Renal pelvis (tissue), 4 donors: ENCODE data around the gene TRPV4. TPM values are rescaled to one million over a fixed set of nuclear protein-coding genes. Genes with fewer than 3 reads are reported as not detected.

Experiments used
- DNase-seq: peaks from one replicate; pipeline ENCODE4 v3.0.0-alpha.2; 2013
- polyA plus RNA-seq, 3 donors: library from polyadenylated mRNA; unstranded; fragments of 120-200 nt; gene quantifications; one replicate each; pipeline ENCODE4 v1.2.1, GENCODE V29; 2013; ENCODE audit not compliant: insufficient read length in 3 of 3

The TRPV4 gene
- polyA plus RNA-seq, 3 donors = 14.7 to 21.7 (median 19.2) TPM

DNA sequence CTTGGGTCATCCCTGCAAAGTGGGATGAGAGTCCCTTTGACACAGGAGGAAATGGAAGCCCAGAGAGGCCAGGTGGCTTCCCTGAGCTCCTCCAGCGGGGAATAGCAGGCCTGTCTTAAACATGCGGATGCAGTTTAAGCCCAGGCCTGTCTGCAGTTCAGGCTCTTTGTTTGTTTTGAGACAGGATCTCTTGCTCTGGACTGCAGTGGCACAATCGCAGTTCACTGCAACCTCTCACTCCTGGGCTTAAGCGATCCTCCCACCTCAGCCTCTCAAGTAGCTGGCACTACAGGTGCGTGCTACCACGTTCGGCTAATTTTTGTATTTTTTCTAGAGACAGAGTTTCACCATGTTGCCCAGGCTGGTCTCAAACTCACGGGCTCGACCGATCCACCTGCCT lies 3.5 kb downstream of the TRPV4 start:
- DNase-seq = no peak

- DNase-seq = no peak
These were observed 4.3 kb downstream of the TRPV4 start for GRCh38 chr12:109828754-109829511.

DNA sequence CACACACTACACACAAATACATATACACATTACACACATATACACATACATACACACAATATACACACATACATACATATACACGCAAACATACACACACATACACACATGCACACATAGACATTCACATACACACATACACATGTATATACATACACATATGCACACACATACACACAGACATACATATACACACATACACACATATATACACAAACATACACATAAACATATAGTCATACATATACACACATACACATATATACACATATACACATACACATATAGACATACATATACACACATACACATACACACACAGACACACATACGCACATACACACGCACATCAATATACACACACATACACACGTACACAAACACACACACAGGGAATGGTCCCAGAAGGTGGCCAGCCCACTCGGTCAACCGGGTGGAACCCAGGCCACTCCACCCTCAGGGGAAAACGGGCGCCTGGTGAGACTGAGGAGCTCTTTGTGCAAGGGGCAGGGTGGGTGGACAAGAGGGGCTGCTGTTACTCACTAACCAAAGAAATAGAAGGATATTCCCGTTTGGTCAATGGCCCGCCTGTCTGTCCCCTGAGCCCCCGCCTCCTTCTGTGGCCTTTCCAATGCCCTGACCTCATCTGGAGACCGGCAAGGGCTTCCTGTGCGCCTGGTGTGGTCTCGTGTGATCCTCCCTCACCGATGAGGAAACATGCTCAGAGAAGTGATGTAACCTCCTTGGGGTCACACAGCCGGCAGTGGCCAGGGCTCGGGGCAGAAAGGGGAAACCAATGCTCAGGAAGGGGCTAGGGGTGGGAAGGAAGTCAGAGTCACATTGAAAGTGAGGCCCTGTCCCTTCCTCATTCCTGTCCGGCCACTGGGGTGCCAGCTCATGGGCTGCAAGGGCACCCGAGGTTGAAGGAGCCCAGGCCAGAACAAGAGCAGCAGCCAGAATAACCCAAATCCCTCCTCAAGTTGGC lies 5.3 kb downstream of the TRPV4 start:
- no peak for DNase-seq

DNA sequence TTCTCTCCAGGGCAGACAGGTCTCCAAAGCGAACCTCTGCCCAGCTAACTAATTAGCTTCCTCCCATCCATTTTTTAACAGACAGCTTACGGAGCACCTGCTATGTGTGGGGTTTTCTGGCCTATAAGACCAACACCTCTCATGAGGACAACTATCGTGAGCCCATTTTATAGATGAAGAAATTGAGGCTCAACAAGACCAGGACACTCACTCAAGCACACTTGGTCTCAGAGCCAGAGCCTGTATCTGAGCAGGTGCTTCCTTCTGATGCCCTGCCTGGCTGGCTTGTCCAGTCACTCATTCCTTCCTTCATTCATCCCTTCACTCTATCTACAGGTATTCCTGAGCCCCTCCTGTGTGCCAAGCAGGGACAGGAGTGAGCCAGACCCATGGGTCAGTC lies 6.1 kb downstream of the TRPV4 start:
- no peak for DNase-seq

GRCh38 chr12:109824731-109825130 lies 8.5 kb downstream of the TRPV4 start:
- DNase-seq = no peak

DNA sequence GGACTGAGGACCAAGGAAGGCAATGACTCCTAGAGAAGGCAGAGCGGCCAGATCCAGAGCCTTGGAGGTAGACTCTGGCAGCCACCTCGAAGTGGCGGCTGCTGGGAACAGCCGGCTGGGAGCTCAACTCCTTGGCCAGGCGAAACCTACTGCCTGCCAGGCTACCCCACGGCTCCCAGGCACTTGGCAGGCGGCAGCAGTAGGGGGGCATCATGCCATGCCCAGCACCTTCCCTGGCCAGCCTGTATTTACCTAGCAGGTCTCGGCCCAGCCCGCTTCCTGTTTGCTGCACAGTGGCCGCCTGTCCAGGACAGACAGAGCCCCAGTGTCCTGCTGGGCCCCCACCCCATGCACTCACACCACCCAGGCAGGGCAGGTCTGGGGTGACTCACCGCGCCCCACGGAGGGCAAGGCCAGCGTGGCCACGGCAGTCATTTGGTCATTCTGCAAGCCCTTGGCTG lies 10.2 kb downstream of the TRPV4 start:
- no peak for DNase-seq

DNA sequence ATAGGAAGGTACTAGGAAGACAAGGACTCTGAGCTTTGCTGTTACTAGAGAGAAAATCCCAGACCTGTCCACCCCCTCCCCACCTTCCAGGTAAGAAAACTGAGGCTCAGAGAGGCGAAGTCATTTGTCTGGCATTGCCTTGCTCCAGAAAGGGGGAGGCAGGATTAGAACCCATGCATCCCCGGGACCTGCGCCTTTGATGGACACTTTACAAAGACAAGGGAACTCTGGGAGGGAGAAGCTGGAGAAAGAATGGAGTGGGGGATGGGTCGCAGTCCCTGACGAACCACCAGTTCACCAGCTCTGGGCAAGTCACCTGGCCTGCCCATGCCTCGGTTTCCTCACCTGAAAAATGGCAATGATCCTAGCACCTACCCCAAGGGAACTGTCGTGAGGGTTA lies 10.8 kb downstream of the TRPV4 start:
- no peak for DNase-seq

DNA sequence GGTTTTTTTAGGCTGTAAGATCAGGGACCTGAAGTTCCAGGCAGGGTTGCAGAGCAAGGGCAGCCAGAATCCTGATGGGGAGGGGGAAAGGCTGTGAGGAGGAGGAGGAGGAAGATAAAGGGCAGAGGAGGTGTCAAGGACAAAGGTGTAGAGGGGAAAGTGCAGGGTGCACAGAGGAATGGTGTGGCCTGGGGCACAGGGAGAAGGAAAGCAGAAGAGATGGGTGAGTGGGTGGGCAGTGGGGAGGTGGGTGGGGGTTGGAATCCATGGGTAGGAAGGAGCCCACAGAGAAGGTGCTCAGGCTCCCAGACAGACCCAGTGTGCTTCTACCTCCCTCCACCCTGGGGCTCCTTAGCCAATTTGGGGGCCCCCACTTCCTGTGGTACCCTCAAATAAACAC lies 11.2 kb downstream of the TRPV4 start:
- DNase-seq = no peak

GRCh38 chr12:109820816-109821381 lies 12.3 kb downstream of the TRPV4 start:
- DNase-seq = no peak

- no peak for DNase-seq
These were observed 14.2 kb downstream of the TRPV4 start for GRCh38 chr12:109818905-109819500.

- no peak for DNase-seq
These were observed 14.9 kb downstream of the TRPV4 start for GRCh38 chr12:109818253-109818652.

DNA sequence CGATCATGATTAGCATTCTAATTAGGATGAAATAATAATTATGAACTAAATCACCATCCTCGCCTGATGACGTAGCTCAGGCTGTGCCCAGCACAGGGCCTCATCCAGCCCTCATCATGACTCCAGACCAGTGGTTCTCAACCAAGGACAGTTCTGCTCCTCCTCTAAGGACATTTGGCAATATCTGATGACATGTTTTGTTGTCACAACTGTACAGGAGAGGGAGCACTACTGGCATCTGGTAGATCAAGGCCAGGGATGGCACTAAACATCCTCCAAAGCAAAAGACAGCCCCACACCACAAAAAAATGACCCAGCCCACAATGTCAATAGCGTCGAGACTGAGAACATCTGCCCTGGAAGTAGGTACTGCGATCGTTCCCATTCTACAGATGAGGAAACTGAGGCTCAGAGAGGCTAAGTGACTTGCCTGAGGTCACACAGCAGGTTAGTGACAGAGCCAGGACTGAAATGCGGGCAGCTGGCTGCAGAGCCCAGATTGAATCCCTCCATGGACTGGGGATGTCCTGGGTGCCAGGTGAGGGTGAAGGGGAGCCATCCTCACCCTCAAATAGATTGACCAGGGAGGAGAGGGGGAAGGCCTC lies 15.5 kb downstream of the TRPV4 start:
- no peak for DNase-seq

DNA sequence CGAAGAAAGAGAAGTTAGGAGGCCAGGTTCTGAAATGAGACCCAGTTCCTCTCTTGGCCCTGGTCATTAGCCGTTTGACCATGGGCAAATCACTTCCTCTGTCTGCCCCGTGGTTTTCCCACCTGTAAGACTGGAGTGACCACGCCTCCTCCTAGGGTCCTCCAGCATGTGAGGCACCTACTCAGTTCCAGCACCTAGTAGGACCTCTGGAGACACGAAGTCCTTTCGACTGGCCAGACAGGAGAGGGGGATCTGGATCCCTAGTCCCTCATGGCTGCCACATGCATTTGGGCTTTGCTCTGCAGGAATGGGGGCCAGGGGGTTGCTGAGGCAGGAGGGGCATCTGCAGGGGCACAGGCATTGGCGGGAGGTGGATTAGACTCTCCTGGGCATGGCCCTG lies 16.3 kb downstream of the TRPV4 start:
- no peak for DNase-seq

- no peak for DNase-seq
These were observed 17.2 kb downstream of the TRPV4 start for GRCh38 chr12:109815757-109816617.

- DNase-seq = no peak
These were observed 18.0 kb downstream of the TRPV4 start for GRCh38 chr12:109815225-109815624.

GRCh38 chr12:109814600-109815150 lies 18.5 kb downstream of the TRPV4 start:
- no peak for DNase-seq

DNA sequence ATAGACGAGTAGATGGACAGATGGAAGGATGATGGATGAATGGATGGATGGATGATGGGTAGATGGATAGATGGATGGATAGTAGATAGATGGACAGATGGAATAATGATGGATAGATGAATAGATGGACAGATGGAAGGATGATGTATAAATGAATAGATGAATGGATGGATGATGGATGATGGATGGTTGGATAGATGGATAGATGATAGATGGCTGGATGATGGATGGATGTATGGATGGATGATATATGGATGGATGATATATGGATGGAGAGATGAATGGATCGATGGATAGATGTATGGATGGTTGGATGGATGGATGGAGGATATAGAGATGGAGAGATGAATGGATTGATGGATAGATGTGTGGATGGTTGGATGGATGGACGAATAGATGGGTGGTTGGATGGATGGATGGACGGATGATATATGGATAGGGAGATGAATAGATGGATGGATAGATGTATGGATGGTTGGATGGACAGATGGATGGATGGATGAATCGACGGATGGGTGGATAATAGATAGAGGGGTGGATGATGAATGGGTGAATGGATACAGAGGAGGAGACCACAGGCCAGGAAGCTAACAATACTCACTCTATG lies 19.3 kb downstream of the TRPV4 start:
- DNase-seq = no peak

GRCh38 chr12:109811624-109811995 lies 21.6 kb downstream of the TRPV4 start:
- DNase-seq = no peak

GRCh38 chr12:109810954-109811623 lies 22.1 kb downstream of the TRPV4 start:
- DNase-seq = no peak
